Measurements from ENCODE around the gene DNAH8. TPM values are rescaled to one million over a fixed set of nuclear protein-coding genes. Genes with fewer than 3 reads are reported as not detected.

Gene DNAH8
- total RNA-seq, 1 experiment from 2014 or later: not detected

DNA sequence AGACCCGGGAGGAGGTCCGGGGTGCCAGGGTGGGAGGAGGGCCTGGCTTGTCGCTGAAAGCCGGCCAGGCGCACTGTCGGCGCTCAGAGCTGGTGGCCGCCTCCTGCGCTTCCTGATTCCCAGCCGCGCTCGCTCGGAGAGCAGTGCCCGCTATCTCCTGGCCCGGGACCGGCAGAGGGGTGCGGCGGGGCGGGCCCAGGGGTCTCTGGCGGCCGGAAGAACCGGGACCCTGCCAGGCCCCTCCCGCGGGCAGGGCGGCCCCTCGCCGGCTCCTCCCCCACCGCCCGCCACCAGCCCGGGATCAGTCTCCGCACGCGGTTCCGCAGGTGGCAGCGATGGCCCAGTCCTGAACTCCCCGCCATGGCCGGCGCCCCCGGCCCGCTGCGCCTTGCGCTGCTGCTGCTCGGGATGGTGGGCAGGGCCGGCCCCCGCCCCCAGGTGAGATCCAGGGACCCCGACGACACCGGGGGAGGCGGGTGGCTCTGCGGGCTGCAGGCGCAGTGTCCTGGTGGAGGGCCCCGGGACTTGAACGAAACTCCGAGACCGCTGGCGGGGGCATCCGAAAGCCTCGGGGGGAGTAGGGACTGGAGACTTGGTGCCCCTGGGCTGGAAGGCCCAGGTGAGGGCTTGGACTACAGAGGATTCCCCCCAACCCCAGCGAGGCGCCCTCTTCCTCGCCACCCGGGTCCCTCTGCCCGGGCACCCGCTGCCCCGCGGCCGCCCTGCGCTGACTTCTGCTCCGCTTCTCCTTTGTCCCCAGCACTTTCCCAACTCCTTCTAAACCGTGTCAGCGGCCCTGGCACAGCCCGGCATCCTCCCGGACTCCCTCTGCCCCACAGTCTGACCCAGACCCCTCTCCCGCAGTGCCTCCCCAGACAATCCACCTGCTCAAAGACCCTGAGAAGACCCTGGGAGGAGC is 333.6 kb downstream of the DNAH8 start, which contains the start of gene GLP1R:
Gene GLP1R (plus strand): TSS at position 301 of the 919 bp plus-strand sequence. CDS start 60 bp downstream, at position 361.
- no peak for DNase-seq (ENCODE audit: extremely low read depth, low read depth)

DNA sequence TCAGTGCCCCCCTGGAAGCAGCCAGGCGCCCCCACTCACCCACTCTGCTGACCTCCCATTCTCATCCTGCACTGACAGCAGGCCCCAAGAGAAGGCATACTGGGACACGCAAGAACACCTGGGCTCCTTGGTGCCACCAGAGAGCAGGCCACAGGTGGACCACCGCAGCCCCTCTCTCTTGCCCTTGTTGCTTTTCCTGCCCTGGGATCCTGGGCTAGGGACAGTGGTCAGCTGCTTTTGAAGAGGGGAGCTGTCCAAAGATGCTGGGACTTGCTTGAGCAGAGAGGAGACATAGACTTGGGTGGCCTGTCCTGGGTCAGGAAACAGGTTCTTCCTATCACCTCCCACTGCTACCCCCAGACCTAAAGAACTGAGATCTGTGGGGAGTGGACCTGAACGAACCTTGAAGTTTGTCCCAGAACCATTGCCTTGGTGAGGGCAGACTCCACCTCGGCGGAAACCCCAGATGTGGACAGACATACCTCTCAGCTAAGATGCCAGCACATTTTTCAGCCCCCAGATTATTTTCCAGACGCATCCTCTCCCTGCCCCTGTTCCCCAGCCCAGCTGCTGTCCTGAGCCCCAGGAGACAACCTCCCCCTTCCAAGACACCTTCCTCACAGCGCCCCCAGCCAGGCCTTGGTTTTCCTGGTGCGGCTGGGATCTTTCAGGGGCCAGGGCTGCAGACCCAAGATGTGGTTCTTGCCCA is 334.6 kb downstream of the DNAH8 start:
- no peak for DNase-seq (ENCODE audit: extremely low read depth, low read depth)

DNA sequence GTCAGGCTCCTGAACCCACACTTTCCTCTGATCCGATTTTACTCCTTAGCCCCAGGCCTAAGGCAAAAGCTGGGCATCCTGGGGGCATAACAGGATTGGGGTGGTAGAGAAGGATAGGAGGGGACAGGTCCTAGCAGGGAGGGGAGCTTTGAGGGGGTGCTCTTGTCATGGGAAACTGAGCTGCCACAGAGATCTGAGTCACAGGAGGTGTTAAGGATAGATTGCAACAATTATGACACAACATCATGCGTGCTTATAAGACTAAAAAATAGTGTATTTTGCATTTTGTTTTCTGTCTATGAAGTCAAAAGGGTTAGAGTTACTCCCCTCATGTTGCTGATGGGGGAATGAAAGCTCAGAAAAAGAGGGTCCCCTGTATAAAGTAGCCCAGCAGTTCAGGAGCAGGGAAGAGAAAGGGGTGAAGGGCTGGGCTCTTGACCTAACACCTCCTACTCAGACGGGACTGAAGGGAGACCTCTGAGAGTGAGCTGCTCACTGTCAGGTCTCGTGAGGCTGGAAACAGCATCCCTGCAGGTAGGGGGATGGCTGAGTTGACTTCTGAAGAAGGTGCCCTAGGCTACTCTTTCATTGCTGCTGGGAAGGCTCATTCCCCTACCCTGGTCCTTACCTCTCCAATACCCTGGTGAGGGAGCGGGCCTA is 335.5 kb downstream of the DNAH8 start:
- DNase-seq (ENCODE audit: extremely low read depth, low read depth): no peak

DNA sequence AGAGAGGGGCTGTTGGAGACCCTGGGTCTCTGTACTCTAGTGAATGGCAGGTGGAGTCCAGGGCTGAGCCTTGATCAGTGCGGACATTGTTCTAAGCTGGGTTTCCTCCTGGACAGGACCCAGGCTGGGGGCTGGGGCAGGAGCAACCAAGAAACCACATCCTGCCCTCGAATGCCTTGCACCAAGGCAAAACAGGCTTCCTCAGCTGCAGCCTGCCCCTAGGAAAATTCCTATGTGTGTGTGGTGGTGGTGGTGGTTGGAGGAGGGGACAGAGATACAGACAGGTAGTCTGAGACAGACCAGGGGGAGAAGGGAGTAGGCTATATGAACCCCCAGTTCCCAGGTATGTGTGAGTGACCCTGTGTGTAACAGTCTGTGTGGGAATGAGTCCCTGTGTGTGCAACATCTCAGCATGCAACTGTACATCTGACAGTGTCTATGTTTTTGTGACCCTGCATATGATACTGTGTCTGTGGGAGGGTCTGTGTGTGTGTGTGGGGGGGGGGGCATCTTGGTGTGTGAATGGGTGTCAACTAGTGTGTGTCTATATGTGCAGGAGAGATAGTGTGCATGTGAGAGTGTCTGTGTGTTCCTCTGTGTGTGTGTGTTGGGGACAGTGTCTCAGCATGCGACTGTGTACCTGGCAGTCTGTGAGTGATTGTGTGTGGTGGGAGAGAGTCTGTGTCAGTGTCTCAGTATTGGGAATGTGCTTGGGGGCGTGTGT is 336.4 kb downstream of the DNAH8 start:
- DNase-seq (ENCODE audit: extremely low read depth, low read depth): no peak

DNA sequence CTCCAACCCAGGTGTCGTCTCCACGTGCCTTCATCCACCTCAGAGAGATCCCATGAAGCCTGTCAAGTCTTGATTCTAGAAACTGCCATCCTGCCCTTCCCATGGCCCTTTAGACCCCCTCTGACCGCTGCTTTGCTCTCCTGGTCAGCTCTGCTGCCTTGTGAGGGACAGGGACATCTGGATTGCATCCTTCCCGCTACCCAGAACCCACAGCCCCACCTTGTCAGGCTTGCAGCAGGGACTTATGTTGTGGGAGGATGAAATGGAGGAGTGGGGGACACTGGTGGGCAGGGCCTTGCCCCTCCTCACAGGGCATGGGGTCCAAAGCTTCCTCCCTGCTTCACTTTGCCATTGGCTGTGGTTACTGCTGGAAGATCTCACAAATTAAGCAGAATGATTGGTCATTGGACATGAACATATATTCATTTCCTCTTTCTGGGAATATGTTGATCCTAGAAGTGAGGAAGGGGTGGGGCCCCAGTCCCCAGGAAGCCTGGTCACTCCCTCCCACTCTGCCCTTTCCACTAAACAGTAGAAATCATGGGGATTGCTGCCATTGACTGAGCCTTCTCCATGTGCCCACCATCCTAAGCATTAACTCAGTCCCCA is 338.0 kb downstream of the DNAH8 start:
- no peak for DNase-seq (ENCODE audit: extremely low read depth, low read depth)

DNA sequence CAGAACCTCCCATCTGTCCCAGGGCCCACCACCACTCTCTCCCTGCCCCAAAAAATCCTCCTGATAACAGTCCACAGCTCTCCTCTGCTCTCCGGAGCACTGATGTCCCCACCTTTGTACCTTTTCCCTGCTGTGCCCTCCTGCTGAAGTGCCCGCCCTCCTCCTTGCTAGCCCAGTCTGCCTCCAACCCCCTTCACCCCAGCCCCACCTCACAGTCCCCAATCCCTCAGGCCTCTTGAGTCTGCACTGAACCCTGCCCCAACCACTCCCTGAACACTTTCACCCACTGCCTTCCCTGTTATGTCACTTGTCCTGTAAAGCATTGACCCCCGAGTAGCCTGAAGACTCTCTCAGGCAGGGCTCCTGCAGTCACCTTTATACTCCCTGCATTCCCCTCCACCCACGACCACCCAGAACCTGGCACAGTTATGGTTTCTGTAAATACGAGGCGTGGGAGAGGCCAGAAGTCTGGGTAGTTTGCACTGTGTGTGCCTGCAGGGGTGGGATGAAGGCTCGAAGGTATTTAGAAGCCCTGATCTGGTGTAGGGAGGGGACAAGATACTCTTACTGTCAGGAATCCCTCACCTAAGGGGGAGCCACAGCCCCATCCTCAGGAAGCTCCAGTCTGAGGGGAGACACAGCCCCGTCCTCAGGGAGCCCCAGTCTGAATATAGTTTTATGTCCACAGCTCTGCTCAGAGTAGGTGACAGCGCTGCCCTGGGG is 338.9 kb downstream of the DNAH8 start:
- DNase-seq (ENCODE audit: extremely low read depth, low read depth): no peak

DNA sequence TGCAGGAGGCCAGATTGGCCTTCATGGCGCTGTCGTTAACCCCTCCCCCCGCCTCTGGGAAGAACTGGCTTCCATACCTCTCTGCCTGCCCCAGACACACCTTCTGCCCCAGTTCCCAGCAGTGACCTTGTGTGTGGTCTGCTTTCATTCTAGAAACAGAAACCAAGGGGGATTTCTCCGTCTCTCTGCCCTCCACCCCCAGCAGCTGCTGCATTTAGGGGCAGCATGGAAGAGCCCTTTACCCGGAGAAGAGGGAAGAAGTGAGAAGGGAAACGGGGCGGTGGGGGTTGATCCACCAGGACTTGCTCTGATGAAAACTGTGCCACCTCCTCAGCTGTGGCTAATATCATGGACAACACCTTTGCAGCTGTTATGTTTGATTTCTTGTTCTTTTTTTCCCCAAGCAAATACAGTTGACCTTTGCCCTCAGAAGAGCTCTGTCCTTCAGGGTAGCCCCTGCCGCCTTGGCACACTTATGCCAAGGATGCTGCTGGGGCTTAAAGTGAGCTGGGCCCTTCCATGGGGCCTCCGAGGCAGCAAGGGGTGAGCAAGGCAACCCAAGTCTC is 339.5 kb downstream of the DNAH8 start:
- no peak for DNase-seq (ENCODE audit: extremely low read depth, low read depth)

DNA sequence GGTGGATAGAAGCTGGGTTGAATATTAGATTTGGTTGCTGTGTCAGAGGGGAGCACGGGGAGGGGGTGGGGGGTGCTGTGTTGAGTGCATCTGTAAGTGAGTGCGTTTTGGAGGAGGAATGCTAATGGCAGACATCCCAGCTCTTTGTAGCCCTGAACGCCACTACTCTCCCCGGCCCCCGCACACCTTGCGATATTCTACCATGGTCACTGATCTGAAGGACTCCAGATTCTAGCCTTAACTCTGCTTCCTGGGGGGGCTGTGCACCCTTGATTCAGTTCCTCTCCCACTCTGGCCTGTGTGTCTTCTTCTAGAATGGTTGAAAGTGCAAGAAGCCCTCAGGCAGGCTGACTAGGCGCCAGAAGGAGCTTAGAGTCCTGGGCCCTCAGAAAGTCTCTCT is 340.6 kb downstream of the DNAH8 start:
- DNase-seq (ENCODE audit: extremely low read depth, low read depth): no peak

DNA sequence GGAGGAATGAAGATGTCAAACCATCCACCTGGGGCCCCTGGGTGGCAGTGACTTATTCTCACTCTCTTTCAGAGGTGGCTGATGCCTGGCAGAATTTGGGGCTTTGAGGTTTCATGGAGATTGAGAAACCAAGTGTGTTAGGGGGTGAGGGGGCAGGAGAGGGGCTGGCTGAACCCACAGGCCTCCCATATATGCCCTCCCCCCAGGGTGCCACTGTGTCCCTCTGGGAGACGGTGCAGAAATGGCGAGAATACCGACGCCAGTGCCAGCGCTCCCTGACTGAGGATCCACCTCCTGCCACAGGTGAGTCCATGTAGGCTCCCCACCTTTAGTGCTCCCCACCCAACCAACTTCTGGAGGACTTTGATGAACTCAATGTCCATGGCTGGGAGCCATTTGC is 341.1 kb downstream of the DNAH8 start:
- no peak for DNase-seq (ENCODE audit: extremely low read depth, low read depth)

DNA sequence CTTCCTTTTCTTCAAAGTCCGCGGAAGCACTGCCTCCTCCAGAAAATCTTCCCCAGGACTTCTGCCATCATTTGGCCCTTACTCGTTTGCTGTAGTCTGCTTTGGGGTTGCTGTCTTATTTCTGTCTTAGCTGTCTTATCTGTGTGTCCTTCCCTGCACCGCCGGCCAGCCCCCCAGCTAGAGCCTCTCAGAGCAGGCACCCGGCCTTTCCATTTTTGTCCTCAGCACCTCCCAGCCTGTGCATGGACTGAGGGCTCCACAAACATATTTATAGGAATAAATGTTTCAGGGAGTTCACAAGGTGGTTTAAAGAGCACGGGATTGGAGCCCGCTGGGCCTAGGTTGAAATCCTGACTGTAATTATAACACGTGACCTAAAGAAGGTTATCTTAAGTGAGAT is 341.6 kb downstream of the DNAH8 start:
- DNase-seq (ENCODE audit: extremely low read depth, low read depth): no peak

DNA sequence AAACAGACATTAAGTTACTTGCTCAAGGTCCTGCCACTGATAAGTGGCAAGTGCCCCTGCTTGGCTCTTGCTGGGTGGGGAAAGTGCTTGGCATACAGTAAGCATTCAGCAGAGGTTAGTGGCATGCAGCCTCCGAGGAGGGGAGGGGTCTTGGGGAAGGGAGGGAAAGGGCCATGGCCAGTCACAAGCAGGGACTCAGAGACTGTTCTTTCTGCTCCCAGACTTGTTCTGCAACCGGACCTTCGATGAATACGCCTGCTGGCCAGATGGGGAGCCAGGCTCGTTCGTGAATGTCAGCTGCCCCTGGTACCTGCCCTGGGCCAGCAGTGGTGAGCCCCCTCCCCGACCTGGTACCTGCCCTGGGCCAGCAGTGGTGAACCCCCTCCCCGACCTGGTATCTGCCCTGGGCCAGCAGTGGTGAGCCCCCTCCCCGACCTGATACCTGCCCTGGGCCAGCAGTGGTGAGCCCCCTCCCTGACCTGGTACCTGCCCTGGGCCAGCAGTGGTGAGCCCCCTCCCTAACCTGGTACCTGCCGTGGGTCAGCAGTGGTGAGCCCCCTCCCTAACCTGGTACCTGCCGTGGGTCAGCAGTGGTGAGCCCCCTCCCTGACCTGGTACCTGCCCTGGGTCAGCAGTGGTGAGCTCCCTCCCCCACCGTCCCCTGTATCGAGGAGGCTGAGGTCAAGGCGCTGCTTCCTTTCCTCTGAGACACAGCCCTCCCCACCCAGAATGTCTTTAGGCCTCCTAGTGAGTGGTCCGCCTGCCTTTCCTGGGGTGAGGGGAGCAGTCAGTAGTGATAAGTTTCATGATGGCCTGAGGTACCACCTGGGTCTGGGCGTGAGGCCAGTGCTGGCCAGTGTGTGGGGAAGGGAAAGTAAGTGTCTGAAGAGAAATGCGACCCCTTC is 342.4 kb downstream of the DNAH8 start:
- no peak for DNase-seq (ENCODE audit: extremely low read depth, low read depth)

DNA sequence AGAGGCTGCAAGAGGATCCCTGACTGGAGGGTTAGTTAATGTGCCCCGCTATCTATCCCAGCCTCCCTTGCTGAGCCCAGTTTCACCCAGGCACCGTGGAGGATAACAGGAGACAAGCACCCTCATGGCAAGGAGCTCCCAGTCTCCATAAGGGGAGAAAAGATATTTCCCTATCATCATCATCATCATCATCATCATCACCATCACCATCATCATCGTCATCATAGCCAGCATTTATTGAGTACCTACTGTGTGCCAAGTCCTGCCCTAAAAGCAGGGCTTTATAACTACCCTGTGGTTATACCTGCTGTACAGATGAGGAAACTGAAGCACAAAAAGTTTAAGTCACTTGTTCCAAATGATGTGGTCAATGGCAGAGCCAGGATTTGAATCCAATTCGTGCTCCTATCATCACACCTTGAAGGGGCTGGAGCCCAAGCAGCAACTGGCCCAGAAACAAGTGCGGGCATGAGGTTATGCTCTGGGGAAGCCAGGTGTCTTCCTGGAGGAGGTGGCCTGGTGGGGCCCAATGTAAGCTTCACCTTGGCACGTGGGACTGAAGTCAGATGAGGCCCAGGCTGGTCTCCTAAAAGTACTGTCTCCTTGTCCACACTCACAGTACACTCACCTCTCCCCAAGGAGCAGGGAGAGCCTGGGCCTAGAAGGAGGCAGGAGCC is 343.5 kb downstream of the DNAH8 start:
- no peak for DNase-seq (ENCODE audit: extremely low read depth, low read depth)

DNA sequence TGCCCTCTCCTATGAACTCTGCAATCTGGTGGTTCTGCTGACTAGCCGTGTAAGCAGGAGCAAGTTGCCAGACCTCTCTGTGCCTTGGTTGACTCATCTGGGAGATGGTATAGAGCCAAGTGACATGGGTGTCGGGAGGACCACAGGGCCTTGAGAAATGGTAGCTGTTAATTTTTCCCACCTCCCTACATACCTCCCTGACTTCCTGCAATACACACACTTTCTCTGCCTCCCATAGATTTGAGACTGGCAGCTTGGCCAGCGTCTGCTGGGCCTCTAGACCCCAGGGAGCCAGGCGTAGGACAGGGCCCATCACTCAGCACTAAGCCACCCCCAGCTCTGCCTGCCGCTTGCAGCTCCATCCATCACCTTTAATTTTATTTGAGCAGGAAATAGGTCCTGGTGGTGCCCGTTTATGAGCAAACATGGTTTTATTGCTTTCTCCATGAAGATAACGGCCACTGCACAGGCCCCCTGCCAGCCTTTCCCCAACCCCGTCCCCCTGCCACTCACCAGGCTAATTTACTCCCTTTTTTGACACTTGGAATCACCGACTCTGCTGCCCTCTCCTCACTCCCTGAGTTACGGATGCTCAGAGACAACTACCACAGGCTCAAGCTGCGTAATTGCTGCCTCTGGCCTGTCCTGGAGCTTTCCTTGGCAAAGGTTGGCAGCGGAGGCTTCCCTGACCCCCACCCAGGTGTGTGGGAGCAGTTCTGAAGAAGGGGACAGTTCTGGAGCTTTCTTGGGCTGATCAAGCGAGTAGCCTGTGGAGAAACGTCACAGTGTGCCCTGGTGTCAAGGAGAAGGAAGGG is 344.6 kb downstream of the DNAH8 start:
- DNase-seq (ENCODE audit: extremely low read depth, low read depth): no peak

DNA sequence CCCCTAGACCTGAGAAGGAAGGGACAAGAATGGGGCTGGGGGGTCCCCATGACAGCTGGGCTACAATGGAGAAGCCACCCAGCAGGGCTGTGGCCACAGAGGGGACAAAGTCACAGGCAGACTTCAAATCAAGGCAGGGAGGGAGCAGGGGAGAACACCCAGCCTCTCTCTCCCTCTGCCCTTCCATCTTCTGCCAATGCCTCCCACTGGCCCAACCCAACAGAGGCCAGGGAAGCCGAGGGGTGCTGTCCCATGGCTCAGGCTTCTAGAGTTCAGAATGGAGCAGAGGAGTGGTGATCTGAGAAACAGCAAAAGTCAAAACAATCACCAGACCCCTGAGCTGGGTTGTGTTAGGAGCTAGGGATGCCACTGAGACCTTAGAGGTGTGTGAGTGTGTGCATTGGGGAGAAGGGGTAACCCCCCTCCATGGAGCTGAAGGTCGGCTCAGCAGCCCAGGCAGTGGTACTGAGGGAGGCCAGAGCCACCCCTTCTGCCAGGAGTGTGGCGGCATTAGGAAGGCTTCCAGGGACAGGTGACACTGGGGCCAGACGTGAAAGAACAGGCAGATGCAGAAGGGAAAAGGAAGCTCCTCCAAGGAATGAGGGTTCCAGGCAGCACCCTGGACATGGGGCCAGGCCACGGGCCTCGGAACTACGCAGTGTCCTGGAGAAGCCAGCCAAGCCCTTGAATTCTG is 345.5 kb downstream of the DNAH8 start:
- no peak for DNase-seq (ENCODE audit: extremely low read depth, low read depth)

DNA sequence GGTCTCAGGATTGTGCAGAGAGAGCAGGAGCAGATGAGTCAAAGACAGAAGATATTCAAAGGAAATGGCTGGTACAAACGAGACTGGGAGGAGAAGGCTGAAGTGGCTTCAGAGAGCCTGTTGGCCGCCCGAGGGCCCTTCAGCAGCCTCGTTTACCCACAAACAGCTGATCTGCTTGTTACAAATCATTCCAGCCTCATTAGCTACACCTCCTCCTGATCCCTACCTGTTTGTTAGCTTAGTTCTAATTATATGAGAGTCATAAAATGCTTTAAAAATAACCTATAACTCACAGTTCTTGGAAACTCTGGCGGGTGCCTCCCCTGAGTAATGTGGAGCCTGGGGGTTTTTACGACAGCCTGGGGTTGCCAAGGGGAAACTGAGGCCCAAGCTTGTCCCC is 346.1 kb downstream of the DNAH8 start:
- DNase-seq (ENCODE audit: extremely low read depth, low read depth): no peak

DNA sequence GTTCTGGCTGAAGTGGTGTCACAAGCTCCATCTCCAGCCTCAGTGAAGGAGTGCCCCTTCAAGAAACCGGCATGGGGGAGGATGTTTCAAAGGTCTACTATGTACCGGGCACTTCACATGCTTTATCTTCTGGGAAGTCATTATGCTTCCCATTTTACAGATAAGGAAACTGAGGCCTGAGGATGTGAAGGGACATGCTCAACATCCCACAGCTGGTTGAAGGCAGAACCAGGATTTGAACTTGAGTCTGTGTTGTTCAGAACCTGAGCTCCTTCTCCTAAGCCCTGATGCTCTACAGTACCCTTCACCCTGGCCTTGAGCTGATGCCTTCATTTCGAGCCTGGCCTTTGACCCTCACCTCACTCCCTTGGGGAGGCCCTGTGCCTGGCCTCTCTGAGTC is 346.5 kb downstream of the DNAH8 start:
- no peak for DNase-seq (ENCODE audit: extremely low read depth, low read depth)

All from NCI-H460 (cell line).